Psoas muscle (tissue), 8 donors: Measurements from ENCODE around the gene GREM1. TPM values are rescaled to one million over a fixed set of nuclear protein-coding genes. Genes with fewer than 3 reads are reported as not detected.

Experiments
- ATAC-seq, 4 donors: fragments of 200-7000 bp; cut with Tn5 transposase; one replicate each; pipeline ENCODE4 v1.9.1; 2020; ENCODE audit warnings: moderate library complexity in 3 of 4, mild to moderate bottlenecking in 2 of 4
- DNase-seq, 2 donors: peaks; one replicate each; pipeline ENCODE4 v3.0.0-alpha.2; 2020
- H3K27ac ChIP-seq: fragments of 200-600 bp; one replicate; pipeline ENCODE4 v1.8.0; 2022
- H3K27me3 ChIP-seq, 3 donors: fragments of 200-600 bp in 1 of 3; one replicate each; pipeline versions ENCODE4 v1.6.1 to v1.8.0; 2013 to 2022; ENCODE audit warnings: low read length in 2 of 3, mild to moderate bottlenecking in 2 of 3, moderate library complexity in 1 of 3; ENCODE audit not compliant: insufficient read depth in 3 of 3
- H3K36me3 ChIP-seq, 2 donors: fragments of 200-600 bp in 1 of 2; one replicate each; pipeline versions ENCODE4 v1.6.1 to v1.8.0; 2013 to 2022; ENCODE audit warnings: low read depth in 1 of 2, mild to moderate bottlenecking in 1 of 2, moderate library complexity in 1 of 2; ENCODE audit not compliant: insufficient read depth in 1 of 2
- H3K4me1 ChIP-seq: fragments of 200-600 bp; one replicate; pipeline ENCODE4 v1.8.0; 2022
- H3K4me3 ChIP-seq: fragments of 200-600 bp; one replicate; pipeline ENCODE4 v1.8.0; 2022; ENCODE audit warnings: mild to moderate bottlenecking
- H3K9me3 ChIP-seq: fragments of 200-600 bp; one replicate; pipeline ENCODE4 v1.8.0; 2022
- WGBS, 3 donors: extraction: QIAGEN DNeasy Blood & Tissue Kit; methylation state at CpG; one replicate each; pipeline versions ENCODE4 v1.1.6 to v1.1.7; 2013; 5-methylcytosine and 5-hydroxymethylcytosine counted together
- intact Hi-C, 2 donors: fragments of 100-400 bp; cut with DNase I; formaldehyde crosslinking; loops; one replicate each; pipeline versions ENCODE4 v1.11.0 to v1.14.2; 2022
- polyA plus RNA-seq, 3 donors: library from polyadenylated mRNA; stranded (reverse); fragments of 200-250 nt; gene quantifications; one replicate each; pipeline ENCODE4 v1.2.3, GENCODE V29; 2013
- total RNA-seq, 4 donors: library from RNA; stranded (reverse); fragmentation: NEBNext Ultra II Directional in 2 of 4; extraction: Animal tissue kit (Norgen Biotek cat#: 25700) in 2 of 4; gene quantifications; one replicate each; pipeline versions ENCODE4 v1.2.1 to v1.2.4, GENCODE V29; 2021 to 2023
- TF ChIP-seq, protein P1 (sequence below): fragments of 200-600 bp; IDR thresholded peaks from one replicate; pipeline ENCODE4 v1.8.0; 2022; ENCODE audit warnings: antibody characterized with exemption
- donor health status: healthy with polysubstance abuse.
- donor health status: DM: no; HTN: no; CAD: no; lungs with moderate emphysema.
- donor health status: Bipolar disorder and iron deficiency.
- donor health status: healthy.
- donor health status: DM: yes; HTN: yes; CAD: no.
- donor health status: DM: no; HTN: no; CAD: no.
- donor health status: DM: no; HTN: no; CAD: no.
- donor health status: DM: yes; HTN: yes; CAD: no.

The GREM1 gene
- total and polyA plus RNA-seq, 7 donors = 0.09 to 4.5 (median 1.3) TPM

DNA sequence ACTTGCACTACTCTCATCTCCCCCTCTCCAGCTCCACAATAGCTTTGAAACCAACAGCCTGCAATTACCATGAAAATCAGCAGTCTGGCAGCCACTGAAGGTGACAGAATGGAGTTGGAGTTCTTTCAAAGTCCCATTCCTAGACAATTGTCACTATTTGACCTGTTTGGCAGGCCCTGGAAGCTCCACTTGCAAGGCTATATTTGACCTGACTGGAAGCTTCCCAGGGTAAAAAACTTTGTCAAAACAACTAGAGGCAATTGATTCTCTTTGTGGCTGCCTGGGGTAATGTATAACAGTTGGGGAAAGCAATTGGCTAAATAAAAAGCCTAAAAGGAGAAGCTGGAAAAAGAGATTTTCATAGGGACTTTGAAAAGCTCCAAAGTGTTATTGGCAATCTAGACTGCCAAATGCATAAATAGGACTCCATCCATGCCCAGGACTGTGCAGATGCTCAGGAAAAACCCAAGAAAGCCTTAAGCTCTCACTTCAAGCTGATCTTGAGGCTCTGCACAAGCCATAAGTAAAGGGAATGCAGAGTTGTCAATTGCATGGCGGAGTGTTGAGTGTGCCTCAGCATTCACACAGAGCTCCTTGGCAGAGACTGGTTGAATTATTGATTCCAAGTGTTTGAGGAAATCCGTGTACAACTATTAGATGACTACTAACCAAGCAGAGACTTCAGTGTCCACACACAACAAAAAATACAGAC lies 18.3 kb downstream of the GREM1 start:
- WGBS, 3 donors = 77 to 87% (median 79%) methylated on average over 2 of the region's 2 CpGs
- H3K27me3 ChIP-seq = no peaks in the 10 kb centered on the region
- intact Hi-C loops = no loop called here

DNA sequence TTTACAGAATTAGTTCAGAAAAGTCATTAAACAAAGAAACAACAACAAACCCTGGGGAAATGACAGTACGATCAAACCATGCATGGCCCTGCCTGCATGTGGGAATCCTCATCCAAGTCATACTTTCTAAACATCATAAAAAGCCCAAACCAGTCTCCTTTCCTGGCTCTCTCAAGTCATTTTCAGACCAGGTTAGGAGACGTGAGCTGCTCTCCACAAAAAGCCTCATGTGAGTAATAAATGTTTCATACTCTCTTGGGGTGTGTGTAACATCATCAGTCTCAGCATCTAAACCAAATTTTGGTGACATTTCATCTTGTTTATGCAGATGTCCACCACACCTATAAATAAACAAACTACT lies 18.9 kb downstream of the GREM1 start:
- Histone ChIP-seq H3K27me3 (no peaks in the 10 kb centered on the region), H3K27ac (no peak overlapping the region), H3K36me3 (no peaks in the 10 kb centered on the region), H3K9me3 (no peaks in the 10 kb centered on the region), H3K4me1 (no peaks in the 10 kb centered on the region), H3K4me3 (no peak overlapping the region)
- WGBS, 3 donors = 73 to 83% (median 80%) methylated on average over 2 of the region's 2 CpGs
- no peak for ATAC-seq
- intact Hi-C loops = no loop called here
- TF ChIP-seq, protein P1, sequence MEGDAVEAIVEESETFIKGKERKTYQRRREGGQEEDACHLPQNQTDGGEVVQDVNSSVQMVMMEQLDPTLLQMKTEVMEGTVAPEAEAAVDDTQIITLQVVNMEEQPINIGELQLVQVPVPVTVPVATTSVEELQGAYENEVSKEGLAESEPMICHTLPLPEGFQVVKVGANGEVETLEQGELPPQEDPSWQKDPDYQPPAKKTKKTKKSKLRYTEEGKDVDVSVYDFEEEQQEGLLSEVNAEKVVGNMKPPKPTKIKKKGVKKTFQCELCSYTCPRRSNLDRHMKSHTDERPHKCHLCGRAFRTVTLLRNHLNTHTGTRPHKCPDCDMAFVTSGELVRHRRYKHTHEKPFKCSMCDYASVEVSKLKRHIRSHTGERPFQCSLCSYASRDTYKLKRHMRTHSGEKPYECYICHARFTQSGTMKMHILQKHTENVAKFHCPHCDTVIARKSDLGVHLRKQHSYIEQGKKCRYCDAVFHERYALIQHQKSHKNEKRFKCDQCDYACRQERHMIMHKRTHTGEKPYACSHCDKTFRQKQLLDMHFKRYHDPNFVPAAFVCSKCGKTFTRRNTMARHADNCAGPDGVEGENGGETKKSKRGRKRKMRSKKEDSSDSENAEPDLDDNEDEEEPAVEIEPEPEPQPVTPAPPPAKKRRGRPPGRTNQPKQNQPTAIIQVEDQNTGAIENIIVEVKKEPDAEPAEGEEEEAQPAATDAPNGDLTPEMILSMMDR = no peak
- DNase-seq = no peak

More for the DNA sequence above, 18.3 kb downstream of the GREM1 start:
- no peaks in the 10 kb centered on the region for H3K36me3 ChIP-seq
- no peaks in the 10 kb centered on the region for H3K4me1 ChIP-seq
- TF ChIP-seq, protein P1 = no peak
- no peaks in the 10 kb centered on the region for H3K9me3 ChIP-seq
- DNase-seq (no peak), ATAC-seq (no peak)
- H3K27ac ChIP-seq = no peak overlapping the region
- H3K4me3 ChIP-seq = no peak overlapping the region

DNA sequence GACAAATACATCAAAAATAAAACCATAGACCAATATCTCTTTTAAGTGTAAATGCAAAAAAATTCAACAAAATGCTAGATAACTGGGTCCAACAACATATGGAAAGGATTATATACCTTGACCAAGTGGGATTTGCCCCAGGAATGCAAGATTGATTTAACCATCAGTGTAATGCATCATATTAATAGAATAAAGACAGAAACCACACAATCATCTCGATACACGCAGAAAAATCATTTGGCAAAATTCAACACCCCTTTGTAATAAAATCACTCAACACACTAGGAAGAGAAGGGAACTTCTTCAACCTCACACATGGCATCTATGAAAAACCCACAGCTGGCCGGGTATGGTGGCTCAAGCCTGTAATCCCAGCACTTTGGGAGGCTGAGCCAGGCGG lies 19.5 kb downstream of the GREM1 start:
- no peaks in the 10 kb centered on the region for H3K27me3 ChIP-seq
- no peak overlapping the region for H3K27ac ChIP-seq
- intact Hi-C loops = no loop called here
- H3K9me3 ChIP-seq = no peaks in the 10 kb centered on the region
- TF ChIP-seq, protein P1 = no peak
- ATAC-seq = no peak
- H3K4me3 ChIP-seq = no peak overlapping the region
- no peaks in the 10 kb centered on the region for H3K36me3 ChIP-seq
- WGBS, 3 donors = 55 to 64% (median 59%) methylated on average over 4 of the region's 4 CpGs
- H3K4me1 ChIP-seq = no peaks in the 10 kb centered on the region
- no peak for DNase-seq

DNA sequence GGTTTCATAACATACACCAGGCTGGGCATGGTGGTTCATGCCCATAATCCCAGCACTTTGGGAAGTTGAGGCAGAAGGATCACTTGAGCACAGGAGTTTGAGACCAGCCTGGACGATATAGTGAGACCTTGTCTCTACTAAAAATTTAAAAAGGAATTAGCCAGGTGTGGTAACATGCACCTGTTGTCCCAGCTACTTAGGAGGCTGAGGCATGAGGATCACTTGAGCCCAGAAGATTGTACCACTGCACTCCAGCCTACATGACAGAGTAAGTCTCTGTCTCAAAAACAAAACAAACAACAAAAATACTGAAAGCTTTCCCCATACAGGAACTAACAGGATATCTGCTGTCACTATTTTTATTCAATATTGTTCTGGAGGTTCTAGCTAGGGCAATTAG lies 20.9 kb downstream of the GREM1 start:
- ATAC-seq = no peak
- Histone ChIP-seq H3K4me3 (no peak overlapping the region), H3K4me1 (no peaks in the 10 kb centered on the region), H3K36me3 (no peaks in the 10 kb centered on the region), H3K27ac (no peak overlapping the region), H3K9me3 (no peaks in the 10 kb centered on the region), H3K27me3 (no peaks in the 10 kb centered on the region)
- WGBS, 3 donors = 57 to 77% (median 73%) methylated on average over 1 of the region's 1 CpG
- TF ChIP-seq, protein P1 = no peak
- no peak for DNase-seq
- intact Hi-C loops = no loop called here

DNA sequence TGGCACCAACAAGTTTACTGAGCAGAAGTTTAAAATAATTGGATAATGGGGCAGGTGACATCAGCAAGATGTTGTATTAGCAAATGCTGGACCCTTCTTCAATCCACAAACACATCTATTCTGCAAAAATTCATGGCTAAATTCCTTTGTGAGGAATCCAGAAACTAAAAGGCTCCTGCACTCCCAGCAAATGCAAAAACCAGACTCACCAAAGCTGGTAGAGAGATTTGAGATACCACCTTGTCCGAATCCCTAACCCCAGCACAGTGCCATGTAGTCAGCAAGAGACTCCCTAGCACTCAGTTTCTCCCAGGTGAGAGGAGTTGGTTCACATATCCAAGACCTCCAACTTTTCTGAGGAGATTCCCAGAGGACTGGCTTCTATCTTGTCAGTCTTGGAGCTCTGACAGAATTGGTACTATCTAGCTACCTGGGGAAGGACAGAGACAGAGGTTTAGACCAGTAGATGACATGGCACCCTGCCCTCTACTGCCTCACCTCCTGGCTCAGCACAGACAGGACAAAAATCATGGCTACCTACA lies 21.8 kb downstream of the GREM1 start:
- H3K4me3 ChIP-seq = no peak overlapping the region
- intact Hi-C loops = no loop called here
- ATAC-seq (no peak), DNase-seq (no peak)
- no peaks in the 10 kb centered on the region for H3K27me3 ChIP-seq
- TF ChIP-seq, protein P1 = no peak
- no peaks in the 10 kb centered on the region for H3K36me3 ChIP-seq
- H3K27ac ChIP-seq = no peak overlapping the region
- no peaks in the 10 kb centered on the region for H3K4me1 ChIP-seq
- WGBS, 3 donors = 65 to 86% (median 85%) methylated on average over 1 of the region's 1 CpG
- H3K9me3 ChIP-seq = no peaks in the 10 kb centered on the region
